NCI-H446 treated with DMSO at 0.1 percent for 48 hours (cell line): ENCODE results near the gene POU6F2.

Source experiments
- DNase-seq: peaks from one replicate; lab custom pipeline; 2025; lab: John Stamatoyannopoulos, UW

POU6F2 gene

GRCh38 chr7:39433550-39433949 is 455.8 kb downstream of the POU6F2 start:
- DNase-seq = no peak

DNA sequence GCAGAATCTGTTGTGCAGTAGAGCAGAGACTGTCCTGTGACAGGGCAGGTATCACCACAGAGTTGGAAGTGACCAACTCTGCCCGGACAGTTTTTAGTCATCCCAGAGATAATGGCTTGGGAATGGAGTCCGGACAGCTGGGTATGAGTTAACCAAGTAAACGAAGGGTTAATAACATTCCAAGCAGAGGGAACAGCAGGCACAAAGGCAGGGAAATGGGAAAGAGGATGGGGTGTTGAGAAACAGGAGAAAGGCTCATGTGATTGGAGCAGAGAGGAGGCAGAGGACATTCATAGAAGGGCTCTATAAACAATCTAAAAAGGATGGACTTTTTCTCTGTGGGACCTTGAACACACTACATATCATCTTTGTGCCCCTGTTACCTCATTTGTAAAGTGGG is 456.3 kb downstream of the POU6F2 start:
- DNase-seq = no peak

DNA sequence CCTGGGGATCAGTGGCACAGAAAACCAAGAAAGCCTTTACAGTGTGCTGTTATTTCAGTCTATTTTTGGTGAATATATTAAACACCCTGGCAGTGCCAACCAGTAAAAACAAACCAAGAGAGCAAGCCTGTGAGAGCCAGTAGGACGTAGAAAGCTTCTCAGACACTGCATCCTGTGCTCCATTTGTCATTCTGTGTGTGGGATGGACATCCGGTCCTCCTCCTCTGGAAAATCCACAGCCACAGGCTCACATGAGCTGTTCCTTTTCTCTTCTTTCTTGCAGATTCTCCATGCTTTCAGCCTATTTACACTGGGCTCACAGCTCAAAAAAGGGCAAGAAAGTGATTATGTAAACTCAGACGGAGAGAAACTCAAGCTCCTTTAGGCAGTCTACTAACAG is 468.8 kb downstream of the POU6F2 start:
- no peak for DNase-seq

GRCh38 chr7:39451901-39452300 is 474.2 kb downstream of the POU6F2 start:
- DNase-seq = no peak

GRCh38 chr7:39453743-39454355 is 476.1 kb downstream of the POU6F2 start:
- no peak for DNase-seq

GRCh38 chr7:39458061-39458745 is 480.5 kb downstream of the POU6F2 start:
- DNase-seq = no peak

- no peak for DNase-seq
Observed at GRCh38 chr7:39459636-39460035, 481.9 kb downstream of the POU6F2 start.

- no peak for DNase-seq
Observed at GRCh38 chr7:39460486-39460885, 482.8 kb downstream of the POU6F2 start.

GRCh38 chr7:39461263-39461820 is 483.6 kb downstream of the POU6F2 start:
- DNase-seq = no peak

DNA sequence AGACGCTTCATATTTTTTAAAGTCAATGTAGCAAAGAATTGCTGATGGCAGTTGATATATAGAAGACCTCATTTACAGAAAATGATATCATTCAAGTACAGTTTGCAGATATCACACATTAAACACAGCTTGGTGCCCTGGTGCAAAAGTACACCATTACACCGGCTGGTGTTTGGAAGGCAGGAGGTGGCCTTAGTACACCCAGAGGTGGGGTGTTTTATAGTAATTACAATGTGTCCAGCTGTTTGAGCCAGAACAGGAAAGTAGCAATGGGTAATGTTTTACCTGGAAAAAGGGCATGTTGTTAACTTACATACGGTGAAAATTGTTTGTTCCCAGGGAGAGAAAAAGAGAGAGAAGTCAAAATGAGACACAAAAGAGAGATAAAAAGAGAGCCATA is 485.5 kb downstream of the POU6F2 start:
- no peak for DNase-seq

DNA sequence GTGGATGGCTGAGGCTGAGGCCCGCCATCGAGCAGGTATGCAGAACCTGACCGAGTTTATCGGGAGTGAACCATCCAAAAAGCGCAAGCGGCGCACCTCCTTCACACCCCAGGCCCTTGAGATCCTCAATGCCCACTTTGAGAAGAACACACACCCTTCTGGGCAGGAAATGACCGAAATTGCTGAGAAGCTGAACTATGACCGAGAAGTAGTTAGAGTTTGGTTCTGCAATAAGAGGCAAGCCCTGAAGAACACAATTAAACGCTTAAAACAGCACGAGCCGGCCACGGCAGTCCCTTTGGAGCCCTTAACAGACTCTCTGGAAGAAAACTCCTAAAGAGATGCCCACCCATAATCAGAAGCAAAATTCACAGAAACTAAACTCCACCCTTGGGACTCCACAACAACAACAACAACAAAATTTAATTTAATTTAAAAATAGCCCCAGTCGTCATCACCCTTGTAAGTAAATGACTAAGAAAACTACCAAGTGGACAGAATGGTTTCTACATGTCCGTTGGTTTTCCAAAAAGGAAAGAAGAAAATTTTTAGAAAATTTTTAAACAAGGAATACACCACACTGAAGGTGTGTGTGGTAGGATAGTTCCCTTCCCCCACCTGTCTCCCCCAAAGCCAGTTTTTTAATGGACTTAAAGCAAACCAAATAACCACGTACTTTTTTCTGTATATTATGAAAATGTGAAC is 486.8 kb downstream of the POU6F2 start:
- DNase-seq = no peak

- DNase-seq = no peak
Observed at GRCh38 chr7:39465055-39465929, 487.6 kb downstream of the POU6F2 start.

- DNase-seq = no peak
Observed at GRCh38 chr7:39468261-39468660, 490.6 kb downstream of the POU6F2 start.

DNA sequence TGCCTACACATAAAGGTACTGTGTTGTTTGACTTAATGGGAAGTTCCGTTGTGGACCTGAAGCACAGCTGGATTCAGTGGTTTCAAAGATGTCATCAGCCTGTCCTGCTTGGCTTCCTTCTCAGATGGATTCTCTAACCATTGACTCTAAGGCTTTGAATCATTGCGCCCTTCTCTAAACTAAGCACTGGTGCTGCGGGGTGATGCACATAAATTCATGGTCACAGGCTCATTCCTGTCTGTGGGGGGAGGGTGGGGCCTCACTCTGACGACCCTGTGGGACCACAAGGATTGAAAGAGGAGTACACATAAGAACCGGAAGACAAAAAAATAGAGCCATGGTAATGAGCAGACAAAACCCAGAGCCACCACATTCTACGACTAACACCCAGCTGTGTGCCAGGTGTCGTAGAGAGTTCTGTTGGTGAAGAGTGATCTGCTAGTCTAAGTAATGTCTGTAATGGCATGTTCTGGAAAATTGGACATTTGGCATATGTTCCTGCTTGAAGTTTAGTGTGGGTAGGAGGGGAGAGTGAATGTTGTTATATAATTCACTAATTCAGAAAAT is 491.2 kb downstream of the POU6F2 start:
- no peak for DNase-seq

GRCh38 chr7:39480901-39481300 is 503.2 kb downstream of the POU6F2 start:
- DNase-seq = no peak

DNA sequence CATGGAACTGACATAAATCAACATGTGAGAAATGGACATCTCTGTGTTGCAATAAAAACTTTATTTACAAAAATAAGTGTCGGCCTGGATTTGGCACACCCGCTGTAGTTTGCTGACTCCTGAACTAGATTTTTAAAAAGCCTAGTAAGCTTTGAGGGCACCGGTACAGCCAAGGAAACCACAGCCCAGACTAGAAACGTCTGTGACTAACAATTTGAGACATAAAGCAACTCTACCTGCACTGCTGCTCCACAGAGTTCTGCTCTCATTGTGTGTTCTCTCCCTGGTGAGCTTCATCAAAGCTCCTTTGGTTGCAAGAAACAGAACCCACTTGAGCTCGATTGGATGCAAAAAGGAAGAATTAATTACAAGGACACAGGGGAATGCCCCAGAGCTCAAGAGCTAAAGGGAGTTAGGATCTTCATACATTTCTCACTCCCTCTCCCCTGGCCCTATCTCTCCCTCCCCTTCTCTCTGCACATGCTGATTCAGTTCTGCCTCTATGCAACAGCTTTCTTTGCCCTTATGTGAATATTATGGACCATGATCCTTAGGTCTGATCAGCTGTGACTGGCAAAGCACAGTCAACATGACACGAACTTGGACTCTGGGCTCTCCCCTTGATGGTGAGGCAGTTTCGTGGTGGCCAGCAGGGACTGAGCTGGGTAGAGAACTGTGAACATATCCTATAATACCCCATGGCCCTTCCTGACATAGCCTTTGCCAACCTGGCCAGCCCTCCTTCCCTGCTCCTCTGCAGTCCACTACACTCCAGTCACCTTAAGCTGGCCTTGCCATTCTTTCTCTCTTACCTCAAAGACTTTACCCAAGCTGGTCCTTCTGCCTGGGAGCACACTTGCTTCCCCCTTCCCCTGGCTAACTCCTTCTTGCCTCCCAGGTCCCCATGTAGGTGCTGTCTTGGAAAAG is 511.0 kb downstream of the POU6F2 start:
- DNase-seq = no peak

- DNase-seq = no peak
Observed at GRCh38 chr7:39490296-39490695, 512.6 kb downstream of the POU6F2 start.

DNA sequence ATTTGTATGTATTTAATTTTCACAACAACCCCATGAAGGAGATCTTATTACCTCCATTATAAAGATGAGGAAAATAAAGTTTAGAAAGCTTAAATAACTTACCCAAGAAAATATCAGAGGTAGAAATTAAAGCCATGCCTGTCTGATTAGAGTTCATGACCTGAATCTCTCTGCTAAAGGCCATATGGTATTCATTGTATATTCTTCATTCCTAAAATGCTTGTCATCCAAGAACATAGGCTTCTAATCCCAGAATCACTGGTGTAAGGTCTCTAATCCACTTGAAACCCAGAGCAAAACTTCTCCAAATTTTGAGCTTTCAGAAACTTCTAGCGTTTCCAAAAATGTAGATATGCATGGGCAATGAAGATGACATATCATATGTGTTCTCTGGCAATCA is 516.2 kb downstream of the POU6F2 start:
- DNase-seq = no peak

- DNase-seq = no peak
Observed at GRCh38 chr7:39501358-39501757, 523.6 kb downstream of the POU6F2 start.

- peak; percentile 24 for DNase-seq
Observed at GRCh38 chr7:39504963-39505362, 527.3 kb downstream of the POU6F2 start.
